IMR-90 (cell line): ENCODE data around the gene MOV10L1. TPM values are rescaled to one million over a fixed set of nuclear protein-coding genes. Genes with fewer than 3 reads are reported as not detected.

Source experiments
- ATAC-seq: fragments of 200-7000 bp; cut with Tn5 transposase; 2 replicates; pipeline ENCODE4 v1.9.1; 2020; ENCODE audit warnings: low read depth, mild to moderate bottlenecking, moderate library complexity
- BruUV-seq: library from RNA; stranded (reverse); fragments of 400-500 nt; replicated peaks from 2 replicates; lab custom pipeline; 2021; lab: Mats Ljungman, UMichigan
- CTCF ChIA-PET: fragments of 300-600 bp; formaldehyde crosslinking; extraction: SDS; loops from one replicate; lab custom pipeline; 2021; ENCODE audit warnings: antibody characterized with exemption; lab: Yijun Ruan, JAX
- POLR2A ChIA-PET: fragments of 300-600 bp; sonication (Branson Sonifier 250); formaldehyde crosslinking; loops from one replicate; lab custom pipeline; 2022; ENCODE audit warnings: antibody characterized with exemption; ENCODE audit not compliant: unreplicated experiment; lab: Charles Lee
- DNase-seq: peaks from one replicate; pipeline ENCODE4 v3.0.0; 2013
- H2AFZ ChIP-seq: replicated peaks from 2 replicates; pipeline ENCODE3; 2013; ENCODE audit warnings: low read length, mild to moderate bottlenecking; ENCODE audit not compliant: poor library complexity
- H2AK5ac ChIP-seq: 2 replicates; pipeline ENCODE4 v1.6.1; 2013; ENCODE audit warnings: low read depth, low read length, inconsistent platforms
- H2AK9ac ChIP-seq: replicated peaks from 2 replicates; pipeline ENCODE3; 2013; ENCODE audit warnings: mild to moderate bottlenecking, low read depth, low read length, moderate library complexity; ENCODE audit not compliant: poor library complexity
- H2BK120ac ChIP-seq: 2 replicates; pipeline ENCODE4 v1.6.1; 2013; ENCODE audit warnings: low read depth, low read length, inconsistent platforms
- H2BK15ac ChIP-seq: 3 replicates; pipeline ENCODE4 v1.6.1; 2013; ENCODE audit warnings: low read depth, low read length, inconsistent platforms
- H2BK20ac ChIP-seq: 2 replicates; pipeline ENCODE4 v1.6.1; 2013; ENCODE audit warnings: low read depth, mild to moderate bottlenecking, inconsistent platforms, low read length, moderate library complexity
- H2BK5ac ChIP-seq: 2 replicates; pipeline ENCODE4 v1.6.1; 2013; ENCODE audit warnings: mild to moderate bottlenecking, low read depth, low read length, inconsistent platforms; ENCODE audit not compliant: poor library complexity, severe bottlenecking
- H3K14ac ChIP-seq: replicated peaks from 2 replicates; pipeline ENCODE4 v1.6.1; 2013; ENCODE audit warnings: low read depth, low read length, inconsistent platforms
- H3K18ac ChIP-seq: 2 replicates; pipeline ENCODE4 v1.6.1; 2013; ENCODE audit warnings: low read depth, low read length, control low read depth
- H3K23ac ChIP-seq: 2 replicates; pipeline ENCODE4 v1.6.1; 2013; ENCODE audit warnings: low read depth, low read length, inconsistent platforms
- H3K27ac ChIP-seq: 2 replicates; pipeline ENCODE4 v1.5.1; 2013; ENCODE audit warnings: mild to moderate bottlenecking, control low read depth, low read length; ENCODE audit not compliant: insufficient read depth
- H3K27me3 ChIP-seq: 2 replicates; pipeline ENCODE4 v1.6.1; 2013; ENCODE audit warnings: low read length; ENCODE audit not compliant: control insufficient read depth, insufficient read depth
- H3K36me3 ChIP-seq: 2 replicates; pipeline ENCODE4 v1.6.1; 2013; ENCODE audit warnings: low read length, mixed read lengths; ENCODE audit not compliant: control insufficient read depth, insufficient read depth
- H3K4ac ChIP-seq: 2 replicates; pipeline ENCODE4 v1.6.1; 2013; ENCODE audit warnings: low read depth, low read length, inconsistent platforms
- H3K4me1 ChIP-seq: 2 replicates; pipeline ENCODE4 v1.6.1; 2013; ENCODE audit warnings: low read length, mixed read lengths; ENCODE audit not compliant: control insufficient read depth, insufficient read depth
- H3K4me2 ChIP-seq: 2 replicates; pipeline ENCODE4 v1.6.1; 2013; ENCODE audit warnings: low read depth, mild to moderate bottlenecking, control low read depth, low read length, moderate library complexity
- H3K4me3 ChIP-seq: 2 replicates; pipeline ENCODE4 v1.5.1; 2013; ENCODE audit warnings: low read depth, mild to moderate bottlenecking, control low read depth, low read length, moderate library complexity; ENCODE audit not compliant: insufficient read depth
- H3K56ac ChIP-seq: 2 replicates; pipeline ENCODE4 v1.6.1; 2013; ENCODE audit warnings: low read length, inconsistent platforms; ENCODE audit not compliant: insufficient read depth; ENCODE audit errors: extremely low read depth
- H3K79me1 ChIP-seq, 2 experiments: 2 replicates each; pipeline ENCODE4 v1.6.1; 2013; ENCODE audit warnings: low read length in 2 of 2, inconsistent platforms in 1 of 2, low read depth in 1 of 2
- H3K9ac ChIP-seq: 2 replicates; pipeline ENCODE4 v1.6.1; 2013; ENCODE audit warnings: low read depth, low read length, control low read depth
- H3K9me1 ChIP-seq: 2 replicates; pipeline ENCODE4 v1.6.1; 2013; ENCODE audit warnings: low read length, inconsistent platforms; ENCODE audit not compliant: insufficient read depth
- H3K9me3 ChIP-seq: 2 replicates; pipeline ENCODE4 v1.6.1; 2013; ENCODE audit warnings: low read length; ENCODE audit not compliant: control insufficient read depth, insufficient read depth
- H4K20me1 ChIP-seq: 2 replicates; pipeline ENCODE4 v1.6.1; 2013; ENCODE audit warnings: low read length, inconsistent platforms; ENCODE audit not compliant: insufficient read depth
- H4K5ac ChIP-seq: 2 replicates; pipeline ENCODE4 v1.6.1; 2013; ENCODE audit warnings: mild to moderate bottlenecking, low read depth, low read length, control low read depth
- H4K8ac ChIP-seq, 2 experiments: 2 replicates each; pipeline ENCODE4 v1.6.1; 2013; ENCODE audit warnings: low read depth in 2 of 2, low read length in 2 of 2, control low read depth in 1 of 2, inconsistent platforms in 1 of 2
- H4K91ac ChIP-seq: 2 replicates; pipeline ENCODE4 v1.6.1; 2013; ENCODE audit warnings: low read depth, low read length, inconsistent platforms; ENCODE audit not compliant: insufficient read depth
- BHLHE40 ChIP-seq: fragments of 150-350 bp; IDR thresholded peaks from 2 replicates; pipeline ENCODE4 v1.6.1; 2016; ENCODE audit warnings: mild to moderate bottlenecking, low read depth, low read length
- CEBPB ChIP-seq: IDR thresholded peaks from 2 replicates; pipeline ENCODE4 v1.6.1; 2012; ENCODE audit warnings: low read depth, low read length, improper control_type of control experiment
- FOS ChIP-seq: fragments of 150-350 bp; IDR thresholded peaks from 2 replicates; pipeline ENCODE4 v1.6.1; 2016; ENCODE audit warnings: low read depth, low read length
- MAFK ChIP-seq: IDR thresholded peaks from 2 replicates; pipeline ENCODE4 v1.6.1; 2012; ENCODE audit warnings: low read depth, low read length, improper control_type of control experiment
- MAZ ChIP-seq: IDR thresholded peaks from 2 replicates; pipeline ENCODE4 v1.6.1; 2012; ENCODE audit warnings: low read depth, mild to moderate bottlenecking, low read length, improper control_type of control experiment, moderate library complexity, borderline replicate concordance
- MXI1 ChIP-seq: IDR thresholded peaks from 2 replicates; pipeline ENCODE4 v1.6.1; 2012; ENCODE audit warnings: low read depth, mild to moderate bottlenecking, low read length, moderate library complexity, borderline replicate concordance
- NFE2L2 ChIP-seq: fragments of 150-350 bp; IDR thresholded peaks from 2 replicates; pipeline ENCODE4 v1.6.1; 2016; ENCODE audit warnings: low read depth, mild to moderate bottlenecking, low read length
- POLR2A ChIP-seq: IDR thresholded peaks from 2 replicates; pipeline ENCODE4 v1.6.1; 2012; ENCODE audit warnings: mild to moderate bottlenecking, low read depth, low read length
- RAD21 ChIP-seq: IDR thresholded peaks from 2 replicates; pipeline ENCODE4 v1.6.1; 2012; ENCODE audit warnings: low read length, improper control_type of control experiment
- RCOR1 ChIP-seq: IDR thresholded peaks from 2 replicates; pipeline ENCODE4 v1.6.1; 2012; ENCODE audit warnings: mild to moderate bottlenecking, low read length, improper control_type of control experiment; ENCODE audit not compliant: insufficient replicate concordance
- RFX5 ChIP-seq: IDR thresholded peaks from 2 replicates; pipeline ENCODE4 v1.8.0; 2012; ENCODE audit warnings: low read depth, mild to moderate bottlenecking, low read length, moderate library complexity
- SMC3 ChIP-seq: fragments of 150-350 bp; IDR thresholded peaks from 2 replicates; pipeline ENCODE4 v1.6.1; 2016; ENCODE audit warnings: low read depth, mild to moderate bottlenecking, antibody characterized with exemption, low read length, moderate library complexity
- USF2 ChIP-seq: fragments of 150-350 bp; IDR thresholded peaks from 2 replicates; pipeline ENCODE4 v1.6.1; 2017; ENCODE audit warnings: mild to moderate bottlenecking, antibody characterized with exemption, low read length, low read depth
- WGBS, 2 experiments: methylation state at CpG; one replicate each; pipeline versions ENCODE4 v1.1.5 to v1.1.7; 2013; ENCODE audit warnings: missing lambda C conversion rate in 2 of 2; ENCODE audit not compliant: insufficient read length in 1 of 2; ENCODE audit errors: extremely low coverage in 2 of 2; 5-methylcytosine and 5-hydroxymethylcytosine counted together
- dilution Hi-C: fragments of 300-500 bp; cut with HindIII; formaldehyde crosslinking; loops from one replicate; pipeline ENCODE4 v1.14.3; 2018; ENCODE audit warnings: low sequenced_read_pairs; ENCODE audit not compliant: unreplicated experiment
- in situ Hi-C: fragments of 300-500 bp; cut with MboI; formaldehyde crosslinking; loops from 3 replicates; pipeline ENCODE4 v1.14.3; 2019; ENCODE audit warnings: low sequenced_read_pairs, inconsistent platforms, mixed read lengths
- intact Hi-C: fragments of 100-400 bp; cut with micrococcal nuclease; formaldehyde crosslinking; loops from 2 replicates; pipeline ENCODE4 v1.10.0; 2022
- polyA plus RNA-seq, 3 experiments: library from polyadenylated mRNA; depleted of rRNA; stranded (reverse); fragments of >200 nt; gene quantifications; 2 replicates each; pipeline ENCODE4 v1.2.3, GENCODE V29; 2012; ENCODE audit warnings: low replicate concordance in 1 of 3
- total RNA-seq: library from RNA; depleted of rRNA; stranded (reverse); fragments of >200 nt; gene quantifications from 2 replicates; pipeline ENCODE4 v1.2.3, GENCODE V29; 2012

The MOV10L1 gene
- total and polyA plus RNA-seq, 2 of the 4 experiments (the other 2 are of a cell fraction): 0.72 to 1.4 TPM

DNA sequence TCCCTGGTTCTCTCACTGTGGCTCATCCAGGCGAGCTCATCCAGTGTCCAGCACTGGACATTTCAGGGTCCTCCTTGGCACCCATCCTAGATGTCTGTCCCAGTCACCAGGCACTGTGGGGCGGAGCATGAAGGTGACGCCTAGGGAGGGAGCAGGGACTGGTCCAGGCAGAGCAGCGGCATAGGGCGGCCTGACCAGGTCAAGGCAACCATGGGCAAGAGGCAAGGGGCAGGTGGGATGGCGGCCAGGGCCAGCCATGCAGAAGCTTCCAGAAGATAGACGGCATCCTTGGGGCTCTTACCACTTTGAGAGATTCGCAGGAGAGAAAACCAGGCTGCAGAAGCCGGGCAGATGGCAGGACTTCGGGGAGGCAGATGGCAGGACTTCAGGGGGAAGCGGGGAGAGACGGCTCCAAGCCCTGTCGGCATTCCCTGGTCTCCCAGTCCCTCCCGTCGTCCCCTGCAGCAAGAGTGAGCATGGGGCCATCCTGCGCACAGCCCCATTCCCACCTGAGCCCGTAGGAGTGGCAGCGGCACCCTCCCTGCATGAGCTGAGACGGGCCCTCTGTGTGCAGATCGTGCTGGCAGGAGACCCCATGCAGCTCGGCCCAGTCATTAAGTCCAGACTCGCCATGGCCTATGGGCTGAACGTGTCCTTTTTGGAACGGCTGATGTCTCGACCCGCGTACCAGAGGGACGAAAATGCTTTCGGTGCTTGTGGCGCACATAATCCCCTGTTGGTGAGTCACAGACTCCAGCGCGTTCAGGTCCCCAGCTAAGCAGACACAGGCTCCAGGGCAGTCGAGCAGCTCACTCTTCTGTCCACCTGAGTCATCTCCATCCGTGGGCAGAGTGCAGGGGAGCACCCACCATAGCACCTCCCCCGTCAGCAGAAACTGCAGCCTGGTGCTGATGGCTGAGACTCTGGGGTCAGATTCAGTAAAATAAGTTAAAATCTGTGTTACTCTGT is 60.6 kb downstream of the MOV10L1 start (continued):
- no peak for TF ChIP-seq RCOR1
- TF ChIP-seq POLR2A: no peak
- no peak for TF ChIP-seq FOS

- dilution Hi-C loops (no loop called here), in situ Hi-C loops (no loop called here), intact Hi-C loops (no loop called here)
- no peak overlapping the region for H3K4me3 ChIP-seq
- no peak overlapping the region for H2BK15ac ChIP-seq
- no peak overlapping the region for H2BK20ac ChIP-seq
- WGBS, 2 experiments: 87% methylated on average over 23 of the region's 33 CpGs; no CpG with 5 or more reads in 1 of the 2 experiments
- DNase-seq: no peak
- H2BK5ac ChIP-seq: no peak overlapping the region
- no peak overlapping the region for H3K23ac ChIP-seq
- ChIA-PET POLR2A (no interaction called here), CTCF (no interaction called here)
- H3K9me1 ChIP-seq: no peaks in the 10 kb centered on the region
- H3K79me1 ChIP-seq: no peaks in the 10 kb centered on the region
- no peak overlapping the region for H3K14ac ChIP-seq
- no peak overlapping the region for H3K4ac ChIP-seq
- no peak overlapping the region for H3K18ac ChIP-seq
- ATAC-seq: no peak
- H3K56ac ChIP-seq: no peak overlapping the region
- no peak overlapping the region for H2AK5ac ChIP-seq
- H2AFZ ChIP-seq: no peak overlapping the region
- no peak overlapping the region for H3K4me2 ChIP-seq
- H3K4me1 ChIP-seq: no peaks in the 10 kb centered on the region
- H3K27ac ChIP-seq: no peak overlapping the region
- H2AK9ac ChIP-seq: no peak overlapping the region
- H4K20me1 ChIP-seq: no peaks in the 10 kb centered on the region
- BruUV-seq: no TSS peak
- no peak overlapping the region for H4K91ac ChIP-seq
- no peak overlapping the region for H4K8ac ChIP-seq
- peaks cover 13% of the 10 kb centered on the region for H3K36me3 ChIP-seq
- H3K9me3 ChIP-seq: no peaks in the 10 kb centered on the region
- no peaks in the 10 kb centered on the region; the same call in 1 of the 2 replicates for H3K27me3 ChIP-seq
- no peak overlapping the region for H2BK120ac ChIP-seq
- no peak overlapping the region for H3K9ac ChIP-seq
- H4K5ac ChIP-seq: no peak overlapping the region
- no peak for TF ChIP-seq USF2
- TF ChIP-seq RCOR1: no peak
- no peak for TF ChIP-seq RFX5
- no peak for TF ChIP-seq POLR2A
- no peak for TF ChIP-seq NFE2L2
- TF ChIP-seq RAD21: no peak
- TF ChIP-seq MAFK: no peak
- no peak for TF ChIP-seq MXI1
- TF ChIP-seq MAZ: no peak
- TF ChIP-seq BHLHE40: no peak
- no peak for TF ChIP-seq SMC3
- no peak for TF ChIP-seq FOS
- TF ChIP-seq CEBPB: no peak
Measured at GRCh38 chr22:50151571-50152537, 62.0 kb downstream of the MOV10L1 start.
